Ishikawa (cell line): ENCODE data around the gene RAD51B.

ENCODE experiments used
- CREB1 ChIP-seq: IDR thresholded peaks from 2 replicates; pipeline ENCODE4 v1.6.1; 2012; ENCODE audit warnings: low read depth
- EP300 ChIP-seq: IDR thresholded peaks from 2 replicates; pipeline ENCODE4 v1.6.1; 2012; ENCODE audit warnings: borderline replicate concordance
- TF ChIP-seq, protein P1 (sequence below): IDR thresholded peaks from 2 replicates; pipeline ENCODE4 v1.6.1; 2012

DNA sequence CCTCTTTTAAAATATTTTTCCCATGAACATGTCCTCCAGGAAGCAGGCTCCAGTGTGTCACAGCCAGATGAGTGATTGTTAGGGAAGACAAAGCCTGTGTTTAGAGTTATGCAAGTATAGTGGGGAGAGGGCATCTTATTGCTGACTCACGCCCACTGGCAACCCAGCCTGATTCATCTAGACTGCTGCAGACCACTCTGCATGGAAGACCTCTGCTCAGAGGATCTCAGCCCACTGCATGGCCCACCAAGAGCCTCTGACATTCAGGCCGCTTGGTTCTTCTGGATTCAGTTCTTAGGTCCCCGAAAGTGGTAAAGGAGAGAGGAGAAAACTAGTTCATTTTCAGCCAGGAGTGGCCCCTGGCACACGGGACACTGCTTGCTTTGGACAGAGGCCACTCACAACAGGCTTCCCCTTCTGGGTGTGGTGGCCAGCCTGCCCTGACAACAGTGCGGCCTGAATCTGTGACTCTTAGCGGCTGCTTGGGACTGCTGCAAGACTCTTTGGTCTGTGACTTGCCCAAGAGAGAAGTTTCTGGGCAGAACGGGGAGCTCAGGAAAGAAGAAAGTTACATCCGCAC is 707.0 kb downstream of the RAD51B start:
- no peak for TF ChIP-seq EP300
- TF ChIP-seq, protein P1, sequence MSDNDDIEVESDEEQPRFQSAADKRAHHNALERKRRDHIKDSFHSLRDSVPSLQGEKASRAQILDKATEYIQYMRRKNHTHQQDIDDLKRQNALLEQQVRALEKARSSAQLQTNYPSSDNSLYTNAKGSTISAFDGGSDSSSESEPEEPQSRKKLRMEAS, result no peak
- TF ChIP-seq CREB1, result no peak
